Fibroblast of skin of right biceps (primary cell): Measurements from ENCODE around the gene TMEM165.

Source experiments
- DNase-seq: peaks from one replicate; pipeline ENCODE4 v3.0.0-alpha.2; 2013

Gene TMEM165

GRCh38 chr4:55407764-55408163 is 12.0 kb downstream of the TMEM165 start:
- DNase-seq: no peak

- peak; percentile 65 for DNase-seq
Observed at GRCh38 chr4:55409468-55410171, 13.9 kb downstream of the TMEM165 start.

- DNase-seq: no peak
Observed at GRCh38 chr4:55410431-55410830, 14.7 kb downstream of the TMEM165 start.

GRCh38 chr4:55411621-55412020 is 15.9 kb downstream of the TMEM165 start:
- DNase-seq: peak; percentile 31

GRCh38 chr4:55416176-55416575 is 20.4 kb downstream of the TMEM165 start:
- no peak for DNase-seq

GRCh38 chr4:55424791-55425190 is 29.0 kb downstream of the TMEM165 start:
- DNase-seq: no peak

GRCh38 chr4:55431710-55432336 is 36.1 kb downstream of the TMEM165 start:
- DNase-seq: no peak

GRCh38 chr4:55435141-55435841 is 39.5 kb downstream of the TMEM165 start:
- peak; percentile 31 for DNase-seq

- DNase-seq: peak; percentile 40
Observed at GRCh38 chr4:55437356-55437796, 41.6 kb downstream of the TMEM165 start.

- DNase-seq: no peak
Observed at GRCh38 chr4:55437823-55438222, 42.1 kb downstream of the TMEM165 start.

- no peak for DNase-seq
Observed at GRCh38 chr4:55438314-55438713, 42.6 kb downstream of the TMEM165 start.

- no peak for DNase-seq
Observed at GRCh38 chr4:55439023-55439422, 43.3 kb downstream of the TMEM165 start.

- no peak for DNase-seq
Observed at GRCh38 chr4:55440786-55441185, 45.0 kb downstream of the TMEM165 start.

- peak; percentile 46 for DNase-seq
Observed at GRCh38 chr4:55442541-55442940, 46.8 kb downstream of the TMEM165 start.

- DNase-seq: peak; percentile 54
Observed at GRCh38 chr4:55444827-55445226, 49.1 kb downstream of the TMEM165 start.

GRCh38 chr4:55445921-55446577 is 50.3 kb downstream of the TMEM165 start:
- peak; percentile 88 for DNase-seq

- DNase-seq: peak; percentile 37
Observed at GRCh38 chr4:55446578-55446922, 50.8 kb downstream of the TMEM165 start.

- DNase-seq: no peak
Observed at GRCh38 chr4:55447108-55447708, 51.5 kb downstream of the TMEM165 start.

GRCh38 chr4:55447831-55448230 is 52.1 kb downstream of the TMEM165 start:
- DNase-seq: peak; percentile 68

GRCh38 chr4:55450566-55450965 is 54.8 kb downstream of the TMEM165 start:
- no peak for DNase-seq

GRCh38 chr4:55458164-55458563 is 62.4 kb downstream of the TMEM165 start:
- DNase-seq: peak; percentile 47

GRCh38 chr4:55458611-55459010 is 62.9 kb downstream of the TMEM165 start:
- peak; percentile 31 for DNase-seq

GRCh38 chr4:55466001-55466400 is 70.2 kb downstream of the TMEM165 start:
- no peak for DNase-seq
